Stimulated activated CD4-positive, alpha-beta T cell treated with anti-CD3 and anti-CD28 coated beads, Interleukin-1b, Interleukin-23, amount 100 ng/mL, for 1 hour (primary cell): ENCODE results near the gene PHYH.
"Not testable (repeated sequence)": the region's sequence is repeated elsewhere in the genome, so short reads cannot be mapped to it uniquely, and the experiment has no call there.

Experiments used
- DNase-seq, 2 donors: peaks; one replicate each; pipeline ENCODE4 v3.0.0-alpha.2; 2020; ENCODE audit warnings: low read depth in 2 of 2

PHYH gene

DNA sequence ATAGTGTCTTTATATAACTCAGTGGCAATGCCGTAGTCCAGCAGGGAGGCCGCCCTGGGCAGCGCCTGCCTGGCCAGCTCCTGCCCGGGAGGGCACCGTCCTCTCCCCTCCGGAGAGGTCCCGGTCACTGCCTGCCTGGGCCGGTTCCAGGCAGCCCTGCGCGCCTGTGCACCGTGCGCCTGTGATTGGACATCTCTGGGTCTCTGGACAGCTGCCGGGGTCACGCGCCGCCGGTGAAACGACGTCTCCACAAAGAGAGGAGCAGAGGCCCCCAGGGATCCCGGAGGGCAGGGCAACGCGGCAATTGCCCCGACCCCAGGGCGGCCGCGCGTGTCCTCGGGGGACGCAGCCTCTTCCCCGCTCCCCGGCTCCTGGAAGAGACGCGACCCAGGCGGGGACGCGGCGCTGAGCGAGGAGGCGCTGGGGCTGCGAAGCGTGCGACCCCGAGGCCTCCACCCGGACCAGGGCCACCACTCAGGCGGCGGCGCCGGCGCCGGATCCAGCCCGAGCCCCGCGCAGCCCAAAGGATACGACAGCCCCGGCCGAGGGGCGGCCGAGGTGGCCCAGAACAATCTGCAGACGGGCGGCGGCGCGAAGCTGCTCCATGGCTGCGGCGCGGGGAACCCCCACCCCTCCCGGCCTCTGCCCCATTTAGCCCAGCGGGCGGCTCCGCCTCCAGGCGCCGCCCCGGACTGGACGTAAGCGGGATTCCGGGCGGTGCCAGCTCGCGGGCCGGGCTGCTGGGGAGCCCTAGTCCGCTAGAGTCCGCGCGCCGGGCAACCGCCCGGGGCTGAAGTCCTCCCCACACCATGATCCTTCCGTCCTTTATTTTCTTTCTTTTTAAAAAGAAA, at the start of gene PHYH:
PHYH (minus strand) TSS at position 628 of the 851 bp plus-strand sequence; CDS start at position 606, 22 bp downstream.
- DNase-seq: peak; percentile 53 to 62

DNA sequence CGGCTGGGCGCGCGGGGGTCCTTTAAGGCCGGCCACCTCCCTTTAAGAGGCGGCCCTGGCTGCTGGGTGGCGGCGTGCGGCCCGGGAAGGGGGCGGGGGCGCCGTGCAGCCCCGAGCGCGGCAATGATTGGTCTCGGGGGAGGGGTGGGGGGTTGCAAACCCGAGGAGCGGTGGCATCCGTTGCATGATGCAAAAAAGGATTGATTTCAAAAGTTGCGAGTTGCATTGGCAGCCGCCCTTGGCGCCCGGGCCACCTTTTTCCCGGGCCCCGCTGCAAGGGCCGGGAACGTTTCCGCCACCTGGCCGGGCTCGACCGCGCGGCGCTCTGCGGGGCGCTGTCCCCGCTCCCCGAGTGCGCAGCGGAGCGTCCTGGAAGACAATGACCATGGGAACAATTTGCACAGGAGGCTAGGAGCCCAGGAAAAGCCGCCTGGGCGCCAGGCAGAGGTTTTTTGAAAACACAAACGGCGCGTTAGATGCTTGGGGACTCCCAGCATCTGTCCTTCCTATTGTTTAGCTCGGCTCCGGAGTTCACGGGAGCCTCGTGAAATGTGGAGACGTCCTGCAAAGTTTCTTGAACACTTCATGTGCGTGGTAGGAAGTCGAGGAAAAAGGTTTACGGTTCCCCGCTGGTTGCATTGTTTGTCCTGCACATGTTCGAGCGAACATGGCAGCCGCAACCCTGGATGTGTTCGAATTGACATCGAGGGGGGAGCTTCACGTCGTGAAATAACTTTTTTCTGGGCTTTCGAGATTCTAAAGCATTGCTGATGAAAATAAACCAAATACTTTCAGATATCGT, 48.6 kb upstream of the PHYH start, which contains the start of gene SEPHS1:
SEPHS1 (minus strand) TSS at position 78 of the 802 bp plus-strand sequence. CDS start 3,343 bp downstream, outside the sequence.
- peak; percentile 44 to 65 for DNase-seq

DNA sequence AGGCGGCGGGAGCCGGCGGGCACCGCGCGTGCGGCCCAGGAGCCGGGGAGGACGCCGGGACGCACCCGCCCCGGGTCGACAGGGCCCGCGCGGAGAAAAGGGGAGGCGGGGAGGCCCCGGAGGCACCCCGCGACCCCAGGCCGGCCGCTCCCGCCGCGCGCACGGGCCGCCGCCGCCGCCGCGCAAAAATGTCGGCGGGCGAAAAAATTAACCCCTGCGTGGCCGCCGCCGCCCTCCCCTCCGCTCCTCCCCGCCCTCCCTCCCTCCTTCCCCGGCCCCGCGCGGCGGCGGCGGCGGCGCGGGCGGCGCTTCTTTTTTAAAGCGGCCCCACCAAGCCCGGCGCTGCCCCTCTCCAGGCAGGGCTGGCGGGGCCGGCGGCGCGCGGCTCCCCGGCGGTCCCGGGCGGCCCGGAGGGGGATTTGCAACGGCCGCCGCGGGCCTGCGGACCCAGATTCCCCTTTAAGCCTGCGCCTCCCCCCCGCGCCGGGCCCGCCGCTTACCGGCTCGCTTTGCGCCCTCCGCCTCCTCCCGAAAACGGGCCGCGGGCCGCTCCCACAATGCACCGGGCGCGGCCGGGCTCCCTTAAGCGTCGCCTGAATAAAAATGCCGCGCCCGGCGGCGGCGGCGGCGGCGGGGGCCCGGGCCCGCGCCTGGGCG, 47.8 kb upstream of the PHYH start:
- DNase-seq: peak; percentile 42 to 68

DNA sequence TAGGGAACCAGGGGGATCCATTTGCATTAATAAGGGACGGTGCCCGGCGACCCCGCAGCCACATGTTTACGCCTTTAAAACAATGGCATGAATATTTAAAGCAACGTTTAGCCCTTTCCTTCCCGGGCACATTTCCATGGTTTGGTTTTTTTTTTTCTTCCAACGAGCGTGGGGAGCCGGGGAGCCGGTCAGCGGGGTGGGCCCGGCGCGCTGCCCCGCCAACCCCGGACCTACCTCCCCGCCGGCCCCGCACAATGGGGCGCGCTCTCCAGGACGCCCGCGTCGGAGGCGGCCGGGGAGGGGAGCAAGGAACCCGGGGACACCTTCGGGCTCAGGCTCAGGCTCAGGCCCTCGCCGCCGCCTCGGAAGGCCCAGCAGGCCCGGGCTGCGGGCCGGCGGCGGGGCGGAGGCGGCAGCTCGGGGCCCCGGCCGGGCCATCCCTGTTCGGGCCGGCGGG, 47.2 kb upstream of the PHYH start:
- no peak for DNase-seq

DNA sequence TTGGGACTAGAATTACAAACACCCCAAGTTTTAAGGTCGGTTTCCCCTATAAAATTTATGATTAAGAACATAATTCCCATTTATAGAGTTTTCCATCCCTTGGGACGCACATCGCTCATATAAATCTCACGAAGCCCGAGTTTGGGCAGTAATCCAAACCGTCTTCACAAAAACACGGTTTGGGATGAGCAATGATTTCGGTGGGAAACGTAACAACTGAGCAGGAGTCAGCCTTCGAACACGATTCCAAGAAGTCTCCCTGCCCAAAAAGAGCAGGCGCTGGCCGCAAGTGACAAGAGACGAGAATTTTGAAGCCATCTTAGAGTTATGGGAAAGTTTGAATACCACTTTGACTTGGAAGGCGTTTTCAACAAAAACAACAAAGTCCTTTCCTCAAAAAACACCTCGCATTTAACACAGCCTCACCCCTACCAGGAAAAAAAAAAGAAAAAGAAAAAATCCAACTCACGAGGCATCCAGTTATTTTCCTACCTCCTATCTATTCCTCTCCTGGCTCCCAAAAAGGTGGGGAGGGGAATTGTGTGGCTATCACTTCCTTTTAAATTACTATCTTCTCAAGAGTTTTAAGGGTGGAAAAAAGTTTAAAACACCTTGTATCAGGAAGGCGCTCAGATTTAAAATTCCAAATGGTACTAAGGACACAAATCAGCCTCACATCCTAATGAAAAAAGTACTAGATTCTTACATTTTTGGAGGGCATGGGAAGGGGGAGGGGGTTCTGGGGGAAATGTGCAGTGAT, 46.6 kb upstream of the PHYH start:
- no peak for DNase-seq

DNA sequence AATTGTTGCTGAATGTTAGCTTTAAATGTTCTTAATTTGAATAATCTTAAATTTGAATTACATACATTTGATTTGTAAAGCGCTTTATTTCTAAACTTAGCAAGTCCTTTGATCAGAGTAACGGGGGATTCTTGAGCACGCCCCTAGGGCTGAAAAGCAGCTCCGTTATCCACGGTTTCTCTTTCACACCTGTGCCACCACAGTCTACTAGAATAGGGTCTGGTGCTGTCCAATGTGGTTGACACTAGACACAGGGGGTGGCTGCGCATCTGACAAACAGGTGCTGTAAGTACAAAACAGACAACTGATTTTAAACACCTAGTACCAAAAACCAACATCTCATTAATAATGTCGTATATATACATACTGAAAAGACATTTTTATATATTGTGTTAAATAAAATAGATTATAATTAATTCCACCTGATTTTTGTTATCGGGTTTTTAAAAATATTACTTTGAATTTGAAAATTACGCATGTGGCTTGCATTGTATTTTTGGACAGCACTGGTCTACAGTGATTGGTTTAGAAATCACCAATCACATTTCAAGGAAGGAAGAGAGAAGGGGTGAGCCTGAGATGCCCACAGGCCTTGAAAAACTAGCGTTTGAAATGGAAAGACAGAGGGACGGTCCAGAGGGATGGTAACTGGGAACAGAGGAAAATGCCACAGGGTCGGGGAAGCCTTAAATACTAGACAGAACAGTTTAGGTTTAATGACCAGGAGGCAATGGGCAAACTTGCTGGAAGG, 40.9 kb upstream of the PHYH start:
- DNase-seq: no peak

DNA sequence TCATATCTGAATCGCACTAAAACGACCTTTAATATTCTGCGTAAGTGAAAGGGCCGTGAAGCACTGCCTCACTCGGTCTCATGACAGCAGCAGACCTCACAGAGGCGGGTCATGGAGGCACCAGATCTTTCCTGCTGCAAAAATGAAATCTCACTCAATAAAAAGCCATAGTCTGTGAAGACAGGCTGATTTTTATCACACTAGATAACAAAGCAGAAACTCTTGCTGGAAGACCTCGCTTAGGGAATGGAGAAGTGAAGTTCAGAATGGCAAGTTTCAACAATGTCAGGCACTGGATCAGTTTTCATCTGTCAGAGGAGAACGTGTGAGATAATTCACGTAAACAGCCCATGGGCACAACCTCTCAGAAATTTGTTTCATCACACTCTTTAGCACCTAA, 40.2 kb upstream of the PHYH start:
- no peak for DNase-seq

DNA sequence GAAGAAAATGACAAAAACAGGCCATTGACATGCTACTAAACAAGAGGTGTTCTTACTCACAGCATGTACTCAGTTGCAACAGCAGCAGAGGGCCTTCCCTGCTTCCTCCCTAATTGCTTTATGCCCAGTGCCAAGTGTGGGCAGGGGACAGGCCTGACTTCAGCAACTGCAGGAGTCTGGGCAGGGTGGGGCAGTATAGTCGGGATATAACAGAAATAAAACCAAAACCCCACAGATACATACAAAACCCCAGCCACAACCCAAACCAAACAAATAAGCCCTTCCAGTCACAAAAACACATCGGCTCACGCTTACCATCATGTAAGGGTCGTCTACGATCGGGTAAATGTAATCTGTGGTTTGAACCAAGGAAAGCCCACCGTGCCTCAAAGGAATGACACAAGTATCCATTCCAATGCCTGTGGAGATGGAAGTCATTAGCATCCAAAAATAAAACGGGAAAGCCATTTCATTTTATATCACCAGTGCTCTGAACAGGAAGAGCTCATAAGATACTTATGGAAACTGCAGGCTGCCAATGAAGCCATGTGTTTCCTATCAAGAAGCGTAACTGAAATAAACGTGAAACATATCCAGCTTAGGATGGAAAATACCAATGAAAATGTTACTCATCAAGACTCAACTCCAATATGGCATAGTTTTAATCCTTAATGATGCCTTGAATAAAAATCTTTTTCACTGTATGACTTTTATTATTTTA, 38.7 kb upstream of the PHYH start:
- no peak for DNase-seq

DNA sequence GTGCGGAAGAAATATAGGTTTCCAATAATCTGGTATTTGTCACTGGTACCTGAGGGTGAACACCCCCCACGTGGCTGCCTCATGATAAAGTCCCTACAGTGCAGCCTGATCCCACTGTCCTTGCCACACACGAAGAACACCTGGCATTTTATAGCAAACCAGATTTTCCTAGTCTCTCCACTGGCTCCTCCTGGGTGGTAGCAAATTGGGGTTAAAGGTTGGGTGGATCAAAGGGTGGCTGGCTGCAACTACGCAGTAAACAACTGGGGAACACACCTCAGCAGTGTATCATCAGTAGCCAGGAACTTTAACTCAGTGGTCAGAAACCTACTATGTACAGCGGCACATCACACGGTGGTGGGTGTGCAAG, 37.9 kb upstream of the PHYH start:
- DNase-seq: no peak

DNA sequence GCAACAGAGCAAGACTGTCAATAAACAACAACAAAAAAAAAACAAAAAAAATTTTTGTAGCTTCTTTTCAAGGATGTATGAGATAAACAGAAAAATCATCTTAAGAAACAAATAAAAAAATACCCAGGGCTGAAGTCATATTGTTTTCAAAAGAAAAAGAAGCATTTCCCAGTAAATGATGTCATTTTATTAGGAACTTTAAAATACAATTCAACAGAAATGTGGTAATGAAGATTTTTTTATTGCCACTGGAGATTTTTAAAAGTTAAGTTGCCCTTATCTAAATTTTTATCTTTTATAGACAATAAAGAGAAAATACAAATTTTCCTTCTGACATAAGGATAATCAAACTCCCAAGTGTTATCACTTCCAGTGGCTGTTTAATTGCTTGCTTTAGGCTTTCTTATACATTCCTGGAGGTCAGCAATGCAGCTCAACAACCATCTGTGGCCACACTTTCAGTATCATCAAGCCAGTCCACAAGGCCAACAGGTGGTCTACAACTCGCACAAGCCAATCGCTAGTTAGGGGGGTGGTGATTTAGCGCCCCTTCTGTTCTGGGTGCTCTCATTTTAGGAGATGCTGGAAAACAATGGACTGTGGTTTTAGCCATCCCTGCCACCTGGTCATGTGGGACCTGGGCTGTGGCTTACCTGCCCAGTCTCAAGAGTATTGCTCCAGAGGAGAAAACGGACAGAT, 37.4 kb upstream of the PHYH start:
- DNase-seq: no peak

DNA sequence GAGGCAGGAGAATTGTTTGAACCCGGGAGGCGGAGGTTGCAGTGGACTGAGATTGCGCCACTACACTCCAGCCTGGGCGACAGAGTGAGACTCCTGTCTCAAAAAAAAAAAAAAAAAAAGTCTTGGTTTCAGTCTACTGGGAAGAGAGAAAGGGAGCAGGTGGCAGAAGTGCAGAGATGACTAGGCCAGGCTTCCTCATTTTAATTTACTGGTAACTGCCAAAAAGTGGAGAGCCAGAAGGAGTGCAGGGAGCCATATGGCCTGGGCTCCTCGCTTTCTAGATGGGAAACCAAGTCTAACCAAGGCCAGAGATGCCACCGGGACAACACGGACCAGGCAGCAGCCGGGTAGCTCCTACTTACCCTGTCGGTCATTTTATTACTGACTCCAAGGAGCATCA, 36.0 kb upstream of the PHYH start:
- DNase-seq: no peak

DNA sequence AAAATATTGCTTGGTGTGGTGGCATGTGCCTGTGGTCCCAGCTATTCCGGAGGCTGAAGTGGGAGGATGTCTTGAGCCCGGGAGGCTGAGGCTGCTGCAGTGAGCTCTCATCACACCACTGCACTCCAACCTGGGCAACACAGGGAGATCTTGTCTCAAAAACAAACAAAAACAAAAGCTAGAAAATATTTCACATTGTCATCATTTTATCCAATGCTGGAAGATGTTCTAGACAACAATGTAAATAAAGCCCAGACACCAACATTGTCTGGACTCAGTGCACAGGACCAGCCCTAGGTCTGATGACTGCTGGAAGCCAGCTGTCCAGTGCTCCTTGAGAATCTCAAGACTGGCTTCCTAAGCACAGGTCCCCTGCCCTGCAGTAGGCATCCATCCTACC, 34.7 kb upstream of the PHYH start:
- DNase-seq: no peak

DNA sequence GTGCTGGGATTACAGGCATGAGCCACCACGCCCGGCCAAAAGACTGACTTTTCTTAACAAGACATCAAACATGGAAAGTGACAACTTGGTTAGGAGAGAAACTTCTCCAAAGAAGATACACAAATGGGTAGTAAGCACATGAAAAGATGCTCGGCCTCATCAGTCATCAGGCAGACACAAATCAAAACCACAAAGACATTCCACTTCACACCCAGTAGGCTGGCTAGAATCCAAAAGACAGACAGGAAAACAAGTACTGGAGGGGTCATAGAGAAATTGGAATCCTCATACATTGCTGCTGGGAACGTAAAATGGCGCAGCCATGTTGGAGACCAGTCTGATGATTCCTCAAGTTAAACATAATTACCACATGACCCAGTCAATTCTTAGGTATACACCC, 31.8 kb upstream of the PHYH start:
- DNase-seq: no peak

DNA sequence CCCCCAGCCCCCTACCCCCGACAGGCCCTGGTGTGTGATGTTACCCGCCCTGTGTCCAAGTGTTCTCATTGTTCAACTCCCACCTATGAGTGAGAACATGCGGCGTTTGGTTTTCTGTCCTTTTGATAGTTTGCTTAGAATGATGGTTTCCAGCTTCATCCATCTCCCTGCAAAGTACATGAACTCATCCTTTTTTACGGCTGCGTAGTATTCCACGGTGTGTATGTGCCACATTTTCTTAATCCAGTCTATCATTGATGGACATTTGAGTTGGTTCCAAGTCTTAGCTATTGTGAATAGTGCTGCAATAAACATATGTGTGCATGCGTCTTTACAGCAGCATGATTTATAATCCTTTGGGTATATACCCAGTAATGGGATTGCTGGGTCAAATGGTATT, 31.1 kb upstream of the PHYH start:
- not testable (repeated sequence) for DNase-seq

DNA sequence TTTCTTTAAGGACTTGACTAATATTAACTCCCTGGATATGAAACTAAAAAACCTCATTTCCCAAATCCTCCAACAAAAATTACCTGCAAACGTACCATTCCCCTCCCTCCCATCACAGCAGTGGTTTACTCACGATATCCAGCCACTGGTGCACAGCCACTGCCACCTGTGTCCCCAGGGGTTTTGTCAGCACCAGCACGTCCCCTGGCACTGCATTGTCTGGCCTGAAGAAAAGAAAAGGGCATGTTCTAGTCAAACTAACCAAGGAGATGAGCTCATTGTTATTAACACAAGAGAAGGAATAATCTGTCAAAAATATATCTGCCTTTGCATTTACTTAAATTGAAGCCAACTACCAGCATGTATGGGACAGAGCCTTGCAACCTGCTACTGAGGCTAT, 29.7 kb upstream of the PHYH start:
- DNase-seq: no peak

DNA sequence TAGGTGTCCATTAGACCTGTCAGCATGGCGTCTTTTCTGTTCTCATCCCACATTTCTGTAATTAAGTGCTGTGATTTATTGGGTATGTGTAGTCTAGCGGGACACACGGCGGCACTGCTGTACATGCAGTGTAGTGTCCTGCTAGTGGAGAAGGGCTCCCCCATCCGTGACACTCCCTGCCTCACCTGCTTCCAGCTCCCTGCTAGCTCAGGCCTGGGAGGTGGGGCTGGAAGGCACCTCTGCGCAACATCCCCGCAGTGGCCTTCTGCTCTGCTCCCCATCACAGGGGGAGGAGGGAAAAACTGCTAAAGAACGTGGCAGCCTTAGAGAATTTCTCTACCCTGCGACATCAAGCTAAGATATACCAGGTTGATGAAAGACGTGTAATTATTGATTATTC, 28.7 kb upstream of the PHYH start:
- no peak for DNase-seq

DNA sequence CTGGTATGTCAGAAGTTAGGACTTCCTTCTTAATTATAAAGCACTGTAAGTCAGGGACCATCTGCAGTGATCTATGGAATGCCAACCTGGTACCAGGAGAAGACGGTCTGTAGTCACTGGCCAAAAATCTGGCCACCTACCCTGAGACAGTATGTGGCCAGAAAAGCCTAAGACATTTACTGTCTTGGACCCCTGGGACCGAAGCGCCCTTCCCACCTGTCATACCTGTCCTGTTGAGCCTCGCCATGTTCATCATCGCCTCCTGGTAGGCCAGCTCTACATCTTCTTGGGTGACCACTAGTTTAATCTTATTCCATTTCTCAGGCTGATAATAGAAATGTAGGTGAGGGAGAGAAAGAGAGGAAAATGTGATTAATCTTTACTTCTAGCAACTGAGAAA, 28.3 kb upstream of the PHYH start:
- DNase-seq: no peak

DNA sequence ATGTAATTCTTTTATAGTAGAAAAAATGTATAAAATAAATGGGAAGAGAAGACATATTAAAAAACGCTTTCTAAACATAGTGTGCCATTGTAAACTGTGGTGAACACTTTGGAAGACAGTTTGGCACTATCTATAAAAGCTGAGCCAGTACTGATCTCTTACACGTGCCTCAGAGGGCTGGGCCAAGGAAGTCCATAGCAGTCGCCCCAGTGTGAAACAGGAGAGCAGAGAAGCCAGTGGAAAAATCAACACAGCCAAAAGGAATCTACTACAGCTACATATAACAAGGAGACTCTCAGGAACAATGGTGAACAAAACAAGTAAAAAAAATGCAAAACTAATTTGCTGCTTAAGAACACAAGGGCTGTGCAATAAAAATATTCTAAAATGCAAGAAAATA, 27.7 kb upstream of the PHYH start:
- DNase-seq: no peak

DNA sequence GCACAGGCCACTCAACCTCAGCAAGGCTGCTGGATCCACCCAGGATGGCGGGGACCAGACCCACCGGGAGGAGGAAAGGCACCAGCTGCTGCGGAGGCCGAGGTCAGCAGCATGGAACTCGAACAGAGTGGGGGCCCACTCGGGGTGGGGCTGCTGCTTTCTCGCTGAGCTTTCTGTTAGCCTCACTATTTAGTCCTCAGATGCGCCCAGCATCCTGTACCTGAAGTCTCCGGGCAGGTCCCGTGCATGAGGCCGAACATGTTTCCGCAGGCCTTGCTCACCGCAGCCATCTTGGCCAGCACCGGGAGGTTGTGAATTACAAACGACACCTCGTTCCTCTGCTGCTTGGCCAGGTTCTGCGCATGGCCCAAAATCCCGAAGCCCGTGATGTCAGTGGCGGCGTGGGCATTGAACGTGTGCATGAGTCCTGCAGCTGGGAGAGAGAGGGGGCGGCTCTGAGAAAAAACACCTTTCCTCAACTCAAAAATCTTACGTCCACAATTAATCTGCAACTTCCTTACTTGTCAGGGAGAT, 22.8 kb upstream of the PHYH start:
- DNase-seq: no peak
